Panc1 (cell line): Measurements from ENCODE around the gene THBS1. TPM values are rescaled to one million over a fixed set of nuclear protein-coding genes. Genes with fewer than 3 reads are reported as not detected.

Experiments used
- ATAC-seq: fragments of 200-7000 bp; cut with Tn5 transposase; 2 replicates; pipeline ENCODE4 v1.9.1; 2020; ENCODE audit warnings: mild to moderate bottlenecking, moderate library complexity
- BruUV-seq: library from RNA; stranded (reverse); fragments of 400-500 nt; replicated peaks from 2 replicates; lab custom pipeline; 2021; lab: Mats Ljungman, UMichigan
- CTCF ChIA-PET: fragments of 300-600 bp; sonication (Branson Sonifier 250); formaldehyde crosslinking; loops from one replicate; lab custom pipeline; 2022; ENCODE audit warnings: antibody characterized with exemption; lab: Charles Lee
- POLR2A ChIA-PET: fragments of 300-600 bp; sonication (Branson Sonifier 250); formaldehyde crosslinking; loops from one replicate; lab custom pipeline; 2022; ENCODE audit warnings: antibody characterized with exemption; lab: Charles Lee
- DNase-seq: peaks from one replicate; pipeline ENCODE4 v3.0.0-alpha.2; 2010; ENCODE audit warnings: low read depth, low spot score
- H3K27ac ChIP-seq: 2 replicates; pipeline ENCODE4 v1.5.1; 2011; ENCODE audit warnings: mild to moderate bottlenecking, low read length, inconsistent platforms
- H3K27me3 ChIP-seq: fragments of 200-500 bp; sonication (Bioruptor generic); 2 replicates; pipeline ENCODE4 v1.6.0; 2014; ENCODE audit warnings: low read length, inconsistent platforms; ENCODE audit not compliant: control insufficient read depth, insufficient read depth
- H3K36me3 ChIP-seq: fragments of 200-500 bp; sonication (Bioruptor generic); 2 replicates; pipeline ENCODE4 v1.5.1; 2014; ENCODE audit warnings: inconsistent platforms, mild to moderate bottlenecking, low read length, moderate library complexity; ENCODE audit not compliant: control insufficient read depth, insufficient read depth
- H3K4me1 ChIP-seq: 2 replicates; pipeline ENCODE4 v1.5.1; 2011; ENCODE audit warnings: inconsistent platforms, mild to moderate bottlenecking, low read length, moderate library complexity; ENCODE audit not compliant: control insufficient read depth, insufficient read depth
- H3K4me3 ChIP-seq, 2 experiments: 2 replicates each; pipeline ENCODE4 v1.5.1; 2011 to 2012; ENCODE audit warnings: low read depth in 2 of 2, low read length in 2 of 2, mild to moderate bottlenecking in 2 of 2, inconsistent platforms in 1 of 2, moderate library complexity in 1 of 2
- H3K9me3 ChIP-seq: fragments of 200-500 bp; sonication (Bioruptor generic); 2 replicates; pipeline ENCODE4 v1.5.1; 2014; ENCODE audit warnings: low read depth, mild to moderate bottlenecking, inconsistent platforms, low read length, moderate library complexity; ENCODE audit not compliant: control insufficient read depth, insufficient read depth
- POLR2AphosphoS5 ChIP-seq: IDR thresholded peaks from 2 replicates; pipeline ENCODE4 v1.6.1; 2012; ENCODE audit warnings: mild to moderate bottlenecking, low read depth, low read length, moderate library complexity
- SIN3A ChIP-seq: IDR thresholded peaks from 2 replicates; pipeline ENCODE4 v1.6.1; 2012; ENCODE audit warnings: low read depth, mild to moderate bottlenecking, low read length, moderate library complexity, borderline replicate concordance; ENCODE audit not compliant: insufficient read depth
- TCF7L2 ChIP-seq: IDR thresholded peaks from 2 replicates; pipeline ENCODE4 v1.6.1; 2011; ENCODE audit warnings: mild to moderate bottlenecking, low read depth, low read length, inconsistent platforms
- in situ Hi-C: cut with HindIII; loops from 2 replicates; pipeline ENCODE4 v1.10.0; 2016; ENCODE audit warnings: low sequenced_read_pairs, low pct_unique_long_range_greater_than_20kb
- intact Hi-C: fragments of 100-400 bp; cut with micrococcal nuclease; formaldehyde crosslinking; loops from one replicate; pipeline ENCODE4 v1.10.0; 2022; ENCODE audit not compliant: unreplicated experiment
- total RNA-seq: library from RNA; stranded (reverse); gene quantifications from one replicate; pipeline ENCODE4 v1.2.1, GENCODE V29; 2021; ENCODE audit not compliant: unreplicated experiment
- TF ChIP-seq, protein P1 (sequence below), 2 experiments: IDR thresholded peaks; 2 replicates each; pipeline ENCODE4 v1.6.1; 2011 to 2012; ENCODE audit warnings: low read depth in 2 of 2, control low read depth in 1 of 2, low read length in 1 of 2, mild to moderate bottlenecking in 1 of 2, moderate library complexity in 1 of 2; ENCODE audit not compliant: insufficient read depth in 1 of 2
- TF ChIP-seq, protein P2 (sequence below): fragments of 450-650 bp; IDR thresholded peaks from 2 replicates; pipeline ENCODE4 v1.5.1; 2017; ENCODE audit warnings: mild to moderate bottlenecking

THBS1 gene
- total RNA-seq, 1 experiment from 2014 or later: 61.9 TPM

DNA sequence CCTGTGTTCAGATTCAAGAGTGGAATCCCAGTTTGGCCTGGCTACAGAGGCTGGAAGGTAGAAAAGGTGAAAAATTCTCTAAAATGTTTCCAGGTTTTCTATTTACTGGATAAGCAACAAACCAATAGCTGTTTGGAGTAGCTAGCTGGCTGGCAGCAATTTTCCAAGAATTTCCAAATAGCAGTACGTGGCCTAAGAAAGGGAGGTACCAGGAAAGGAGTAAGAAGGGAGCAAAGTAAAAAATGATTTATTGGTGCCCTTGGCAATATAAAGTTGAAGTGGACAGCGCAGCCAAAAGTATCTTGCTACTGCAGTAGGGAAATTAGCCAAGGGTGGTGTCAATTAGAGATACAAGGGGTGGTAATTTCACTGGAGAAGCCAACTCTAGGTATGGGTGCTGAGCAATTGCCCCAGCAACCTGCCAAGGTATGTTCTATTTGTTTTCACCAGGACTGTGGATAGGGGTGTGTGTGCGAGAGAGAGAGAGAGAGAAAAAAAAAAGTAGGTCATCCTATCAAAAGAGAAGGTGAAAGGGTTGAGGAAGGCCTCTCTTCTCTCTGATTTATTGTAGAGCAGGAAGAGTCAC lies 40.8 kb upstream of the THBS1 start:
- Histone ChIP-seq H3K9me3 (0 out of 2 replicates have a peak, but pooled peaks cover 1% of the 10 kb centered on the region), H3K27me3 (no peaks in the 10 kb centered on the region), H3K36me3 (no peaks in the 10 kb centered on the region), H3K27ac (no peak overlapping the region), H3K4me1 (no peaks in the 10 kb centered on the region), H3K4me3 (no peak overlapping the region)
- in situ Hi-C loops: no loop called here
- no peak for TF ChIP-seq TCF7L2
- TF ChIP-seq, protein P1, sequence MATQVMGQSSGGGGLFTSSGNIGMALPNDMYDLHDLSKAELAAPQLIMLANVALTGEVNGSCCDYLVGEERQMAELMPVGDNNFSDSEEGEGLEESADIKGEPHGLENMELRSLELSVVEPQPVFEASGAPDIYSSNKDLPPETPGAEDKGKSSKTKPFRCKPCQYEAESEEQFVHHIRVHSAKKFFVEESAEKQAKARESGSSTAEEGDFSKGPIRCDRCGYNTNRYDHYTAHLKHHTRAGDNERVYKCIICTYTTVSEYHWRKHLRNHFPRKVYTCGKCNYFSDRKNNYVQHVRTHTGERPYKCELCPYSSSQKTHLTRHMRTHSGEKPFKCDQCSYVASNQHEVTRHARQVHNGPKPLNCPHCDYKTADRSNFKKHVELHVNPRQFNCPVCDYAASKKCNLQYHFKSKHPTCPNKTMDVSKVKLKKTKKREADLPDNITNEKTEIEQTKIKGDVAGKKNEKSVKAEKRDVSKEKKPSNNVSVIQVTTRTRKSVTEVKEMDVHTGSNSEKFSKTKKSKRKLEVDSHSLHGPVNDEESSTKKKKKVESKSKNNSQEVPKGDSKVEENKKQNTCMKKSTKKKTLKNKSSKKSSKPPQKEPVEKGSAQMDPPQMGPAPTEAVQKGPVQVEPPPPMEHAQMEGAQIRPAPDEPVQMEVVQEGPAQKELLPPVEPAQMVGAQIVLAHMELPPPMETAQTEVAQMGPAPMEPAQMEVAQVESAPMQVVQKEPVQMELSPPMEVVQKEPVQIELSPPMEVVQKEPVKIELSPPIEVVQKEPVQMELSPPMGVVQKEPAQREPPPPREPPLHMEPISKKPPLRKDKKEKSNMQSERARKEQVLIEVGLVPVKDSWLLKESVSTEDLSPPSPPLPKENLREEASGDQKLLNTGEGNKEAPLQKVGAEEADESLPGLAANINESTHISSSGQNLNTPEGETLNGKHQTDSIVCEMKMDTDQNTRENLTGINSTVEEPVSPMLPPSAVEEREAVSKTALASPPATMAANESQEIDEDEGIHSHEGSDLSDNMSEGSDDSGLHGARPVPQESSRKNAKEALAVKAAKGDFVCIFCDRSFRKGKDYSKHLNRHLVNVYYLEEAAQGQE (IDR thresholded peaks at IDR 0.05; ENCODE audit: insufficient read depth in 1 of 2, low read depth in 2 of 2, low read length in 1 of 2): no peak
- TF ChIP-seq, protein P2, sequence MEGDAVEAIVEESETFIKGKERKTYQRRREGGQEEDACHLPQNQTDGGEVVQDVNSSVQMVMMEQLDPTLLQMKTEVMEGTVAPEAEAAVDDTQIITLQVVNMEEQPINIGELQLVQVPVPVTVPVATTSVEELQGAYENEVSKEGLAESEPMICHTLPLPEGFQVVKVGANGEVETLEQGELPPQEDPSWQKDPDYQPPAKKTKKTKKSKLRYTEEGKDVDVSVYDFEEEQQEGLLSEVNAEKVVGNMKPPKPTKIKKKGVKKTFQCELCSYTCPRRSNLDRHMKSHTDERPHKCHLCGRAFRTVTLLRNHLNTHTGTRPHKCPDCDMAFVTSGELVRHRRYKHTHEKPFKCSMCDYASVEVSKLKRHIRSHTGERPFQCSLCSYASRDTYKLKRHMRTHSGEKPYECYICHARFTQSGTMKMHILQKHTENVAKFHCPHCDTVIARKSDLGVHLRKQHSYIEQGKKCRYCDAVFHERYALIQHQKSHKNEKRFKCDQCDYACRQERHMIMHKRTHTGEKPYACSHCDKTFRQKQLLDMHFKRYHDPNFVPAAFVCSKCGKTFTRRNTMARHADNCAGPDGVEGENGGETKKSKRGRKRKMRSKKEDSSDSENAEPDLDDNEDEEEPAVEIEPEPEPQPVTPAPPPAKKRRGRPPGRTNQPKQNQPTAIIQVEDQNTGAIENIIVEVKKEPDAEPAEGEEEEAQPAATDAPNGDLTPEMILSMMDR: no peak
- no peak for TF ChIP-seq POLR2AphosphoS5
- no peak for TF ChIP-seq SIN3A
- ATAC-seq: no peak
- POLR2A ChIA-PET: no interaction called here
- intact Hi-C loops: no loop called here
- BruUV-seq: no TSS peak
- no peak for DNase-seq
- CTCF ChIA-PET: no interaction called here

DNA sequence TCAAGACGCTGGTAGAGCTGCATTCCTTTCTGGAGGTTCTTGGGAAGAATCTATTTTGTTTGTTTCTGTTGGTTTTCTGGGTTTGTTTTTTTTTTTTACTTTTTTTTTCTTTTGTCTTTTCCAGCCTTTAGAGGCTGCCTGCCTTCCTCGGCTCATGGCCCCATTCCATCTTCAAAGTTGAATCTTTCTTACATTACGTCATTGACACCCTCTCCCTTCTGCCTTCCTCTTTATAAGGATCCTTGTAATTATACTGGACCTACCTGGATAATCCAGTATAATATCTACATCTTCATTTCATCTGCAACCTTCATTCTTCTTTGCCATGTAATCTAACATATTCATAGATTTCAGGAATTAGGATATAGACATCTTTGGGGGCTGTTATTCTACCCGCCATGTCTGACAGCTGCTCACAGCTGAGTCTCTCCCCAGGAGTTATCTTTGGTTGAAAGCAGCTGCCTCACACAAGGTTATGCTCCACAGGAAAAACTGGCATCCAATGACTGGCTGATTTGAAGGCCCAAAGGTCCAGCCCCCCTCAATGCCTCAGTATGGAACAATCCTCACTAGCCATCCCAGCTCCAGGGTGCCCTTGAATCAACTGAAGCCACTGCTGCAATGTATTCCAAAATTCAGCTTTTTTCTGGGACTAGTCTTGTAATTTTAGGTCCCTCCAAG lies 38.4 kb upstream of the THBS1 start:
- ChIA-PET POLR2A (no interaction called here), CTCF (no interaction called here)
- TF ChIP-seq POLR2AphosphoS5 (no peak), SIN3A (no peak), TCF7L2 (no peak)
- TF ChIP-seq, protein P1 (IDR thresholded peaks at IDR 0.05; ENCODE audit: insufficient read depth in 1 of 2, low read depth in 2 of 2, low read length in 1 of 2): no peak
- TF ChIP-seq, protein P2: no peak
- no peaks in the 10 kb centered on the region for H3K36me3 ChIP-seq
- intact Hi-C loops (no loop called here), in situ Hi-C loops (no loop called here)
- no peak for ATAC-seq
- BruUV-seq: no TSS peak
- H3K4me3 ChIP-seq: no peak overlapping the region
- DNase-seq: no peak
- no peaks in the 10 kb centered on the region for H3K4me1 ChIP-seq
- no peak overlapping the region for H3K27ac ChIP-seq
- no peaks in the 10 kb centered on the region for H3K27me3 ChIP-seq
- 0 out of 2 replicates have a peak, but pooled peaks cover 5% of the 10 kb centered on the region for H3K9me3 ChIP-seq
